AG04449 (cell line): ENCODE measurements around the gene DEGS1.
A peak's percentile ranks its signal among the peaks of the same experiment; 100 is the strongest.

Source experiments
- CTCF ChIA-PET: fragments of 350-600 bp; formaldehyde crosslinking; extraction: SDS; loops from one replicate; lab custom pipeline; 2021; ENCODE audit warnings: antibody characterized with exemption; lab: Yijun Ruan, JAX
- POLR2A ChIA-PET: fragments of 400-600, 350-600 bp; formaldehyde crosslinking; extraction: SDS; loops from one replicate; lab custom pipeline; 2020; ENCODE audit warnings: antibody characterized with exemption, inconsistent platforms; lab: Yijun Ruan, JAX
- DNase-seq: peaks from one replicate; pipeline ENCODE4 v3.0.0-alpha.2; 2010; ENCODE audit warnings: low read depth, low spot score
- H3K4me3 ChIP-seq: 2 replicates; pipeline ENCODE4 v1.5.1; 2011; ENCODE audit warnings: low read depth, mild to moderate bottlenecking, control low read depth, low read length
- CTCF ChIP-seq: IDR thresholded peaks from one replicate; pipeline ENCODE4 v1.5.1; 2011; ENCODE audit warnings: mild to moderate bottlenecking, moderate library complexity, low read length, control low read depth, inconsistent platforms; ENCODE audit not compliant: insufficient read depth; ENCODE audit errors: missing control alignments

DEGS1 gene

GRCh38 chr1:224182057-224182865 lies 779 bp upstream of the DEGS1 start:
- DNase-seq = no peak

GRCh38 chr1:224183591-224184312 lies 712 bp downstream of the DEGS1 start:
- ChIA-PET CTCF (interaction anchor here (1.2 to 2.0 kb wide), 2 partner anchors 9 to 13 kb away, joined by 3 to 6 read pairs; no protein-coding TSS in a partner anchor), POLR2A (interaction anchor here (0.6 to 1.7 kb wide), 2 partner anchors 15 to 543 kb away, joined by 3 read pairs; no protein-coding TSS in a partner anchor)
- no peak for DNase-seq
- no peak for TF ChIP-seq CTCF
- peak overlapping the region; percentile 82 for H3K4me3 ChIP-seq

More at GRCh38 chr1:224182057-224182865, 779 bp upstream of the DEGS1 start:
- ChIA-PET POLR2A (interaction anchor here (0.6 to 1.7 kb wide), 5 partner anchors 10 to 481 kb away, joined by 3 to 6 read pairs (median 5); partner anchors contain the start of gene NVL), CTCF (interaction anchor here (0.6 to 2.0 kb wide), 6 partner anchors 10 to 983 kb away, joined by 3 to 6 read pairs (median 3); no protein-coding TSS in a partner anchor)
- TF ChIP-seq CTCF = no peak
- peak overlapping the region; percentile 82 for H3K4me3 ChIP-seq

GRCh38 chr1:224185208-224185607 lies 2.2 kb downstream of the DEGS1 start:
- no peak for TF ChIP-seq CTCF
- H3K4me3 ChIP-seq = peak overlapping the region; percentile 82; the same call in 1 of the 2 replicates
- POLR2A ChIA-PET = no interaction called here
- DNase-seq = no peak
- CTCF ChIA-PET = no interaction called here

- CTCF ChIA-PET = interaction anchor here (0.7 to 1.5 kb wide), 2 partner anchors 71 to 144 kb away, joined by 3 to 4 read pairs; no protein-coding TSS in a partner anchor
- POLR2A ChIA-PET = no interaction called here
- no peak for TF ChIP-seq CTCF
- no peak for DNase-seq
- no peak overlapping the region for H3K4me3 ChIP-seq
Observed at GRCh38 chr1:224188286-224188685, 5.2 kb downstream of the DEGS1 start.

- no peak overlapping the region for H3K4me3 ChIP-seq
- TF ChIP-seq CTCF = no peak
- ChIA-PET CTCF (interaction anchor here (1.4 kb wide), 1 partner anchor 74 kb away, joined by 4 read pairs; no protein-coding TSS in a partner anchor), POLR2A (no interaction called here)
- no peak for DNase-seq
Observed at GRCh38 chr1:224189561-224189960, 6.5 kb downstream of the DEGS1 start.
